Epithelial cell of esophagus (primary cell): Measurements from ENCODE around the gene GNAZ.
A peak's percentile ranks its signal among the peaks of the same experiment; 100 is the strongest.

Experiments used
- DNase-seq: peaks from one replicate; pipeline ENCODE4 v3.0.0; 2010; ENCODE audit warnings: low read depth
- H3K4me3 ChIP-seq: 2 replicates; pipeline ENCODE4 v1.5.1; 2011; ENCODE audit warnings: mild to moderate bottlenecking, low read length, control low read depth
- TF ChIP-seq, protein P1 (sequence below): IDR thresholded peaks from 2 replicates; pipeline ENCODE4 v1.5.1; 2011; ENCODE audit warnings: low read depth, mild to moderate bottlenecking, low read length, control low read depth, inconsistent platforms; ENCODE audit not compliant: insufficient read depth; ENCODE audit errors: missing control alignments

The GNAZ gene

GRCh38 chr22:23107487-23108248, 37.3 kb downstream of the GNAZ start:
- TF ChIP-seq, protein P1, sequence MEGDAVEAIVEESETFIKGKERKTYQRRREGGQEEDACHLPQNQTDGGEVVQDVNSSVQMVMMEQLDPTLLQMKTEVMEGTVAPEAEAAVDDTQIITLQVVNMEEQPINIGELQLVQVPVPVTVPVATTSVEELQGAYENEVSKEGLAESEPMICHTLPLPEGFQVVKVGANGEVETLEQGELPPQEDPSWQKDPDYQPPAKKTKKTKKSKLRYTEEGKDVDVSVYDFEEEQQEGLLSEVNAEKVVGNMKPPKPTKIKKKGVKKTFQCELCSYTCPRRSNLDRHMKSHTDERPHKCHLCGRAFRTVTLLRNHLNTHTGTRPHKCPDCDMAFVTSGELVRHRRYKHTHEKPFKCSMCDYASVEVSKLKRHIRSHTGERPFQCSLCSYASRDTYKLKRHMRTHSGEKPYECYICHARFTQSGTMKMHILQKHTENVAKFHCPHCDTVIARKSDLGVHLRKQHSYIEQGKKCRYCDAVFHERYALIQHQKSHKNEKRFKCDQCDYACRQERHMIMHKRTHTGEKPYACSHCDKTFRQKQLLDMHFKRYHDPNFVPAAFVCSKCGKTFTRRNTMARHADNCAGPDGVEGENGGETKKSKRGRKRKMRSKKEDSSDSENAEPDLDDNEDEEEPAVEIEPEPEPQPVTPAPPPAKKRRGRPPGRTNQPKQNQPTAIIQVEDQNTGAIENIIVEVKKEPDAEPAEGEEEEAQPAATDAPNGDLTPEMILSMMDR: no peak
- no peak overlapping the region for H3K4me3 ChIP-seq
- no peak for DNase-seq

GRCh38 chr22:23108249-23109078, 38.1 kb downstream of the GNAZ start:
- no peak overlapping the region for H3K4me3 ChIP-seq
- TF ChIP-seq, protein P1: no peak
- DNase-seq: no peak

GRCh38 chr22:23109079-23109347, 38.7 kb downstream of the GNAZ start:
- no peak for DNase-seq
- TF ChIP-seq, protein P1: no peak
- no peak overlapping the region for H3K4me3 ChIP-seq

DNA sequence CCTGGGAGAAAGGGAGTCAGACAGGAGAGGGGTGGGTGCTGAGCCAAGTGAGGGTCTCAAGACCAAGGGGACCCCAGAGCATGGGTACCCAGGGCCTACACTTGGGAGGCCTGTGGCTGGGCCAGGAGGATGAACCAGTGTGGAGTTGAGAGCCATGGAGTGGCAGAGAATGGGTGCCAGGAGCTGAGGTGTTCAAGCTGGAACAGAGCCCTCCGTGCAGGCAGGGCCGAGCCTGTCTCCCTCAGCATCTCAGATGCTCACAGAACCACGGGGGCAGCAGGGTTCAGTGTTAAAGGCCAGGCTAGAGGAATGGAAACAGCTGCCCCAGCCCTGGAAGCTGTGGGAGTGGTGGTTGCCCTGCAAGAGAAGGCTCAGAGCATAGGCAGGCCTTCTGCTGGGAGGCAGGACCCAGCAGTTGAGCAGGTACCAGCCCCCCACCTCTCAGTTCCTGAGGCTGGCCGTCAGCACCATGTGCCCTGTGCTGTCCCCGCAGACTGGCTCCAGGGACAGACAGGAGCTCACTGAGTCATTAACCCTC, 39.2 kb downstream of the GNAZ start:
- TF ChIP-seq, protein P1: no peak
- no peak for DNase-seq
- no peak overlapping the region for H3K4me3 ChIP-seq

GRCh38 chr22:23110190-23110921, 40.0 kb downstream of the GNAZ start:
- no peak overlapping the region for H3K4me3 ChIP-seq
- TF ChIP-seq, protein P1: no peak
- no peak for DNase-seq

DNA sequence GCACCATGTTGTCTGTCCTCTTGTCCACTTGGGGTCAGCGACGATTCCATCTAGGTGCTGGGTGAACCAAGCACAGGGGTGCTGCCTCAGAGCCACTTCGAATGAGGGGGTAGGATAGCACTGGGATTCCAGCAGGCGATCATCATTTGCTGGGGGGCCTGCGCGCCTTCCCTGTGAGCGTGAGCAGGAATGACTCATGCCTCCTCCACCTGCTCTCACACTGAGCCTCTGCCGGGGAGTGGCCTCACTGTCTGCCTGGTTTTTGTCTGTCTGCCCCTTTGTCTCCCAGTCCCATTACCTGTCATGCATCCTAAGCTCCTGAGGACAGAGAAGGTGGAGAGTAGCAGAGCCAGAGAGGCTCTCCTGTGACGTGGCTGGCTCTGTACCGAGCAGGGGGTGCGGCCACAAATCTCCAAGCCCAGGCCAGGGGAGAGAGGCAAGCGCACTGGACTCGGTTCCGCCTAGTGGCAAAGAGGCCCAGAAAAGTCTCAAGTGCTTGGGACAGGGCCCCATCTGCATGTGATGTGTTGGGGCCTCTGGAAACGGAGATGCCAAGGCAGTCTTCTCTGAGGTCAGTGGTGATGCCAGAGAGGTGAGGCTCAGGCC, 40.7 kb downstream of the GNAZ start:
- TF ChIP-seq, protein P1: no peak
- DNase-seq: peak; percentile 7
- no peak overlapping the region for H3K4me3 ChIP-seq
